HG02840 (cell line): ENCODE data around the gene YIPF3.
"Not testable (repeated sequence)": the region's sequence is repeated elsewhere in the genome, so short reads cannot be mapped to it uniquely, and the experiment has no call there.

Source experiments
- ATAC-seq: cut with Tn5 transposase; IDR thresholded peaks from one replicate; pipeline ENCODE4 v1.9.1; 2021; ENCODE audit warnings: mild to moderate bottlenecking, moderate library complexity, moderate number of reproducible peaks; ENCODE audit not compliant: unreplicated experiment, low FRiP score

Gene YIPF3

GRCh38 chr6:43467265-43467664 is 49.5 kb downstream of the YIPF3 start:
- not testable (repeated sequence) for ATAC-seq

GRCh38 chr6:43465948-43466347 is 50.8 kb downstream of the YIPF3 start:
- no peak for ATAC-seq

GRCh38 chr6:43464337-43464736 is 52.4 kb downstream of the YIPF3 start:
- no peak for ATAC-seq

- ATAC-seq = no peak
These were observed 54.8 kb downstream of the YIPF3 start for GRCh38 chr6:43461936-43462335.
